PFSK-1 (cell line): ENCODE data around the gene VILL.

Source experiments
- FOXP2 ChIP-seq: optimal IDR thresholded peaks from 2 replicates; pipeline ENCODE3; 2011; ENCODE audit warnings: borderline replicate concordance, control low read depth, inconsistent platforms; ENCODE audit not compliant: insufficient read depth; ENCODE audit errors: extremely low read length, extremely low read depth
- POLR2AphosphoS5 ChIP-seq: IDR thresholded peaks from 2 replicates; pipeline ENCODE4 v1.6.1; 2012; ENCODE audit warnings: low read depth, mild to moderate bottlenecking, control low read depth, low read length, moderate library complexity
- REST ChIP-seq, 2 experiments: IDR thresholded peaks; 2 replicates each; pipeline versions ENCODE4 v1.6.1 to v1.8.0; 2011 to 2012; ENCODE audit warnings: low read depth in 2 of 2, low read length in 2 of 2, control low read depth in 1 of 2, inconsistent platforms in 1 of 2, mild to moderate bottlenecking in 1 of 2, moderate library complexity in 1 of 2; ENCODE audit not compliant: insufficient read depth in 1 of 2
- SIN3A ChIP-seq: IDR thresholded peaks from 2 replicates; pipeline ENCODE4 v1.6.1; 2012; ENCODE audit warnings: mild to moderate bottlenecking, low read length, moderate library complexity, borderline replicate concordance; ENCODE audit not compliant: insufficient read depth
- TAF1 ChIP-seq: IDR thresholded peaks from 2 replicates; pipeline ENCODE4 v1.6.1; 2012; ENCODE audit warnings: low read length, control low read depth, borderline replicate concordance; ENCODE audit not compliant: insufficient read depth

GRCh38 chr3:37943631-37944314 is 46.8 kb upstream of the VILL start:
- TF ChIP-seq SIN3A = no peak
- TF ChIP-seq POLR2AphosphoS5 = no peak
- no peak for TF ChIP-seq TAF1
- TF ChIP-seq REST (IDR thresholded peaks at IDR 0.05; ENCODE audit: insufficient read depth in 1 of 2, low read depth in 2 of 2, low read length in 2 of 2) = no peak
- no peak for TF ChIP-seq FOXP2
